GM19438 (cell line): ENCODE measurements around the gene TRIM7.
"Not testable (repeated sequence)": the region's sequence is repeated elsewhere in the genome, so short reads cannot be mapped to it uniquely, and the experiment has no call there.

ENCODE experiments used
- ATAC-seq: cut with Tn5 transposase; IDR thresholded peaks from one replicate; pipeline ENCODE4 v1.9.1; 2021; ENCODE audit warnings: low read depth; ENCODE audit not compliant: unreplicated experiment

The TRIM7 gene

GRCh38 chr5:181176254-181176952 lies 28.6 kb downstream of the TRIM7 start:
- no peak for ATAC-seq

GRCh38 chr5:181173420-181174342 lies 31.3 kb downstream of the TRIM7 start:
- peak; percentile 53 for ATAC-seq

- ATAC-seq = no peak
Observed at GRCh38 chr5:181173027-181173419, 32.0 kb downstream of the TRIM7 start.

- no peak for ATAC-seq
Observed at GRCh38 chr5:181171782-181172181, 33.2 kb downstream of the TRIM7 start.

- no peak for ATAC-seq
Observed at GRCh38 chr5:181170996-181171395, 34.0 kb downstream of the TRIM7 start.

GRCh38 chr5:181170237-181170825 lies 34.7 kb downstream of the TRIM7 start:
- ATAC-seq = no peak

GRCh38 chr5:181169459-181170236 lies 35.3 kb downstream of the TRIM7 start:
- ATAC-seq = not testable (repeated sequence)

- ATAC-seq = no peak
Observed at GRCh38 chr5:181168595-181169118, 36.3 kb downstream of the TRIM7 start.

GRCh38 chr5:181167814-181168488 lies 37.0 kb downstream of the TRIM7 start:
- ATAC-seq = no peak

- ATAC-seq = no peak
Observed at GRCh38 chr5:181166812-181167733, 37.9 kb downstream of the TRIM7 start.

- no peak for ATAC-seq
Observed at GRCh38 chr5:181164076-181164952, 40.7 kb downstream of the TRIM7 start.

GRCh38 chr5:181163487-181164075 lies 41.4 kb downstream of the TRIM7 start:
- no peak for ATAC-seq

- no peak for ATAC-seq
Observed at GRCh38 chr5:181161534-181162175, 43.3 kb downstream of the TRIM7 start.

GRCh38 chr5:181160755-181161533 lies 44.1 kb downstream of the TRIM7 start:
- ATAC-seq = not testable (repeated sequence)

- ATAC-seq = peak; percentile 39
Observed at GRCh38 chr5:181160152-181160754, 44.7 kb downstream of the TRIM7 start.
